Measurements from ENCODE around the gene METTL22. TPM values are rescaled to one million over a fixed set of nuclear protein-coding genes. Genes with fewer than 3 reads are reported as not detected.

METTL22 gene
- total RNA-seq, 1 experiment from 2014 or later: 14.6 TPM

DNA sequence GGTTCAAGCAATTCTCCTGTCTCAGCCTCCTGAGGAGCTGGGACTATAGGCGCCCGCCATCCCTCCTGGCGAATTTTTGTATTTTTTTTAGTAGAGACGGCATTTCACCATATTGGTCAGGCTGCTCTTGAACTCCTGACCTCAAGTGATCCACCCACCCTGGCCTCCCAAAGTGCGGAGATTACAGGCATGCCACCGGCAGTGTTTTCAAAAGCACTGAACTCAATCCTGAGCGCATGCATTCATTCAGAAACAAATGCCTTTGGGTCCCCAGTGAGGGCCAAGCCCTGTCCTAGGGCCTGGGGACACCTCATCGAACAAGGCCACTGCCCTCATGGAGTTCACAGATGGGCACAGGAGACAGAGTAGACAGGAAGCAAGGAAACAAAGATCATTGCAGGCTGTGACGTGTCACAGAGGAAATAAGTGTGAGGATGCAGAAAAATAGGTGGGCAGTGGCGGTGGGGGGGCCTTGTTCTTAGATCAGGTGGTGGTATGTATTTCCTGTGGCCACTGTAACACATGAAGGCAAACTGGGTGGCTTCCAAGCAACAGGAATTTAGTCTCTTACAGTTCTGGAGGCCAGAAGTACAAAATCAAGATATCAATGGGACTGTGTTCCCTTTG is 43.7 kb upstream of the METTL22 start:
- peaks cover 12% of the 10 kb centered on the region; the same call in 1 of the 2 replicates for H3K27me3 ChIP-seq (ENCODE audit: low read length)
- no peak overlapping the region for H3K4me2 ChIP-seq (ENCODE audit: low read length)
- ATAC-seq (no peak), DNase-seq (no peak)
- H3K9ac ChIP-seq (ENCODE audit: low read length): no peak overlapping the region
- no peaks in the 10 kb centered on the region for H4K20me1 ChIP-seq (ENCODE audit: low read length)
- H3K4me3 ChIP-seq (ENCODE audit: low read length): no peak overlapping the region
- H3K79me2 ChIP-seq (ENCODE audit: low read length): no peaks in the 10 kb centered on the region
- no TSS peak for BruUV-seq (replicated peaks)
- H3F3A ChIP-seq (ENCODE audit: low read length, unreplicated experiment): no peaks in the 10 kb centered on the region
- H3K9me3 ChIP-seq (ENCODE audit: low read length): no peaks in the 10 kb centered on the region
- TF ChIP-seq, protein P1, sequence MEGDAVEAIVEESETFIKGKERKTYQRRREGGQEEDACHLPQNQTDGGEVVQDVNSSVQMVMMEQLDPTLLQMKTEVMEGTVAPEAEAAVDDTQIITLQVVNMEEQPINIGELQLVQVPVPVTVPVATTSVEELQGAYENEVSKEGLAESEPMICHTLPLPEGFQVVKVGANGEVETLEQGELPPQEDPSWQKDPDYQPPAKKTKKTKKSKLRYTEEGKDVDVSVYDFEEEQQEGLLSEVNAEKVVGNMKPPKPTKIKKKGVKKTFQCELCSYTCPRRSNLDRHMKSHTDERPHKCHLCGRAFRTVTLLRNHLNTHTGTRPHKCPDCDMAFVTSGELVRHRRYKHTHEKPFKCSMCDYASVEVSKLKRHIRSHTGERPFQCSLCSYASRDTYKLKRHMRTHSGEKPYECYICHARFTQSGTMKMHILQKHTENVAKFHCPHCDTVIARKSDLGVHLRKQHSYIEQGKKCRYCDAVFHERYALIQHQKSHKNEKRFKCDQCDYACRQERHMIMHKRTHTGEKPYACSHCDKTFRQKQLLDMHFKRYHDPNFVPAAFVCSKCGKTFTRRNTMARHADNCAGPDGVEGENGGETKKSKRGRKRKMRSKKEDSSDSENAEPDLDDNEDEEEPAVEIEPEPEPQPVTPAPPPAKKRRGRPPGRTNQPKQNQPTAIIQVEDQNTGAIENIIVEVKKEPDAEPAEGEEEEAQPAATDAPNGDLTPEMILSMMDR (conservative IDR thresholded peaks at IDR 0.05; ENCODE audit: low read depth, low read length): no peak
- TF ChIP-seq EZH2phosphoT487 (IDR thresholded peaks at IDR 0.05; ENCODE audit: borderline replicate concordance, low read length) (no peak), EZH2 (IDR thresholded peaks at IDR 0.05; ENCODE audit: low read length, unreplicated experiment) (no peak)
- no peaks in the 10 kb centered on the region for H3K9me2 ChIP-seq (replicated peaks; ENCODE audit: low read length)
- H3K4me1 ChIP-seq (ENCODE audit: insufficient read depth, low read length): no peaks in the 10 kb centered on the region
- H3K27ac ChIP-seq (ENCODE audit: low read length): no peak overlapping the region
- no peaks in the 10 kb centered on the region for H3K36me3 ChIP-seq (ENCODE audit: low read depth, low read length)
- CTCF ChIA-PET: no interaction called here
- POLR2A ChIA-PET (ENCODE audit: unreplicated experiment): no interaction called here
- intact Hi-C loops (cut with micrococcal nuclease): no loop called here
- no peak overlapping the region for H2AFZ ChIP-seq (ENCODE audit: low read length)

GRCh38 chr16:8579559-8579958 is 41.9 kb upstream of the METTL22 start:
- Histone ChIP-seq H3K9me3 (ENCODE audit: low read length) (no peaks in the 10 kb centered on the region), H3K27me3 (ENCODE audit: low read length) (peaks cover 12% of the 10 kb centered on the region; the same call in 1 of the 2 replicates), H3K27ac (ENCODE audit: low read length) (no peak overlapping the region), H3K9me2 (replicated peaks; ENCODE audit: low read length) (no peaks in the 10 kb centered on the region), H3K36me3 (ENCODE audit: low read depth, low read length) (no peaks in the 10 kb centered on the region), H3K4me1 (ENCODE audit: insufficient read depth, low read length) (no peaks in the 10 kb centered on the region), H3K9ac (ENCODE audit: low read length) (no peak overlapping the region), H3K4me3 (ENCODE audit: low read length) (no peak overlapping the region), H3F3A (ENCODE audit: low read length, unreplicated experiment) (no peaks in the 10 kb centered on the region), H3K79me2 (ENCODE audit: low read length) (no peaks in the 10 kb centered on the region), H2AFZ (ENCODE audit: low read length) (no peak overlapping the region), H4K20me1 (ENCODE audit: low read length) (no peaks in the 10 kb centered on the region), H3K4me2 (ENCODE audit: low read length) (no peak overlapping the region)
- intact Hi-C loops (cut with micrococcal nuclease): no loop called here
- ATAC-seq: no peak
- DNase-seq: no peak
- TF ChIP-seq EZH2phosphoT487 (IDR thresholded peaks at IDR 0.05; ENCODE audit: borderline replicate concordance, low read length) (no peak), EZH2 (IDR thresholded peaks at IDR 0.05; ENCODE audit: low read length, unreplicated experiment) (no peak)
- TF ChIP-seq, protein P1 (conservative IDR thresholded peaks at IDR 0.05; ENCODE audit: low read depth, low read length): no peak
- CTCF ChIA-PET: no interaction called here
- POLR2A ChIA-PET (ENCODE audit: unreplicated experiment): no interaction called here
- no TSS peak for BruUV-seq (replicated peaks)

DNA sequence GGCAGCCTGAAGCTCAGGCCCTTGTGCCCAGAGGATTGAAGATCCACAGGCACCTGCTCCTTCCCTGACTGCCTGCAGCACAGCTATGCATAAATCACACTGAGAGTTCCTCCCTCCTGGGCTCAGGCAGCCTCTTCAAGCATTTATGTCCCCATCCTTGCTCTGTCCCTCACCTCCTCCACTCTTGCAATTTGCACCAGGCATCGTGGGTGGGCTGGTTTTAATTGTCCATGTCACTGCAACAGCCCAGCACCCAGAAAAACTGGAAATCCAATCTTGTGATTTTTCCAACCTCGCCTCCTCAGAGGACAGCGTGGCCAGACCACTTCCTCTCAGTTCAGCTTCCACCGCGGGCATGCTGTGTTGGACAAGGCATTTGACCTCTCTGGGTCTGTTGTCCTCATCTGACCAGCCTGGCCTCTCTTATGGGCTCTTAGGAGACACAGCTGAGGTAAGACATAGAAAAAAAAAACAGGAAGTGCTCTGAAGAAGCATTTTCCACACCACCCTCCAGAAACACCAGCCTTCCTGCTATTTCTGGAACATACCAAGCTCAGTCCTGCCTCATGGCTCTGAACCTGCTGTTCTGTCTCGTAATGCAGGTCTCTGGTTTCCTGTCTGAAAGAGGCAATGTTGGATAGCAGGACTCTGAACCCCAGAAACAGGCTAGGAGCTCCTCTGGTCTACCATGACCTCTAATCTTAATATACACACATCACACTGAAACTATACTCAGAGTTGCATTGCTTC is 39.5 kb upstream of the METTL22 start:
- no peak overlapping the region for H3K4me3 ChIP-seq (ENCODE audit: low read length)
- BruUV-seq (replicated peaks): no TSS peak
- H3K36me3 ChIP-seq (ENCODE audit: low read depth, low read length): no peaks in the 10 kb centered on the region
- H3K79me2 ChIP-seq (ENCODE audit: low read length): no peaks in the 10 kb centered on the region
- no peaks in the 10 kb centered on the region for H3K4me1 ChIP-seq (ENCODE audit: insufficient read depth, low read length)
- no peaks in the 10 kb centered on the region for H3K9me3 ChIP-seq (ENCODE audit: low read length)
- TF ChIP-seq, protein P1 (conservative IDR thresholded peaks at IDR 0.05; ENCODE audit: low read depth, low read length): no peak
- no peak for TF ChIP-seq EZH2 (IDR thresholded peaks at IDR 0.05; ENCODE audit: low read length, unreplicated experiment)
- no peak for TF ChIP-seq EZH2phosphoT487 (IDR thresholded peaks at IDR 0.05; ENCODE audit: borderline replicate concordance, low read length)
- H3K9ac ChIP-seq (ENCODE audit: low read length): no peak overlapping the region
- ChIA-PET CTCF (no interaction called here), POLR2A (ENCODE audit: unreplicated experiment) (no interaction called here)
- DNase-seq (no peak), ATAC-seq (no peak)
- no peaks in the 10 kb centered on the region for H3F3A ChIP-seq (ENCODE audit: low read length, unreplicated experiment)
- no peak overlapping the region for H3K27ac ChIP-seq (ENCODE audit: low read length)
- H3K4me2 ChIP-seq (ENCODE audit: low read length): no peak overlapping the region
- H3K27me3 ChIP-seq (ENCODE audit: low read length): 0 out of 2 replicates have a peak, but pooled peaks cover 2% of the 10 kb centered on the region
- H2AFZ ChIP-seq (ENCODE audit: low read length): no peak overlapping the region
- no peaks in the 10 kb centered on the region for H4K20me1 ChIP-seq (ENCODE audit: low read length)
- intact Hi-C loops (cut with micrococcal nuclease): no loop called here
- no peaks in the 10 kb centered on the region for H3K9me2 ChIP-seq (replicated peaks; ENCODE audit: low read length)

Data from PC-3 (cell line).